Measurements from ENCODE around the gene MPO. TPM values are rescaled to one million over a fixed set of nuclear protein-coding genes. Genes with fewer than 3 reads are reported as not detected.

MPO gene
- polyA plus RNA-seq, 3 donors = 4.2 to 7.5 (median 6.0) TPM

DNA sequence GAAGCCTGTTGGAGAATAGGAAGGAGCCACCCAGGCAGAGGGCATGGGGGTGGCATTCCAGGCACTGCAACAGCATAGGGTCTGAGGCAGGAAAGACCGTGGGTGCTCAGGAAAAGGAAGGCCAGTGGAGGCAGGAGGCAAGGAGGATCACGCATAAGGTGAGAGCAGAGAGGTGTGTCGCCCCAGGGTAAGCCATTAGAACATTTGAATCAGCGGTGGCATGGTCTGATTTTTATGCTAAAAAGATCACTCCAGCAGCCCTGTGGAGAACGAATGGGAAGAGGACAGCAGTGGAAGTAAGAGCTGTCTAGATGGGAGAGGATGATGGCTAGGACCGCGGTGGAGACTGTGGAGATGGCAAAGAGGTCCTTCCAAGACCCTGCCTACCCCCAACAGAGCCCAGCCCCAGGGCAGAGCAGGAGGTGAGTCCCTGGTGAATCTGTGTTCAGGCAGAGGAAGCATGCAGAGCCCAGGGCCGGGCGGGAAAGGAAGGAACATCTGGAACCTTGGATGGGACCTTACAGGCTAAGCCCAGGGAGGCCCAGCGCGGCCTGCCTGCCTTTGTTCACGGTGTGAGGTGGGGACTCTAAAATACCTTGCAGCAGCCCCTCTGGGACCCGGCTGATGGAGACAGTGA is 34.5 kb downstream of the MPO start:
- Histone ChIP-seq H3K79me2 (ENCODE audit: insufficient read depth, low read length) (no peaks in the 10 kb centered on the region), H3K9ac (ENCODE audit: insufficient read depth, low read length, poor library complexity, severe bottlenecking) (no peak overlapping the region)
- H3K27ac Mint-ChIP-seq = peak overlapping the region in 1 of 7 donors; percentile 52

More for the DNA sequence above, 34.5 kb downstream of the MPO start:
- peaks cover 11 to 47% of the 10 kb centered on the region in 2 donors for H3K27me3 ChIP-seq (ENCODE audit: control insufficient read depth in 2 of 2, insufficient read depth in 2 of 2, low read length in 2 of 2)
- peaks cover 20% of the 10 kb centered on the region for H3K4me1 Mint-ChIP-seq
- no peaks in the 10 kb centered on the region for H4K20me1 ChIP-seq (ENCODE audit: insufficient read depth, low read length)
- 88% methylated on average over 10 of the region's 13 CpGs for WGBS (ENCODE audit: insufficient coverage)
- no peak overlapping the region for H3K4me2 ChIP-seq (replicated peaks; ENCODE audit: extremely low read depth, low read length, poor library complexity, severe bottlenecking)
- TF ChIP-seq CTCF (IDR thresholded peaks at IDR 0.05) = no peak
- H3K9me3 ChIP-seq (replicated peaks in 1 of 2; ENCODE audit: control insufficient read depth in 1 of 2, insufficient read depth in 1 of 2, low read length in 2 of 2) = no peaks in the 10 kb centered on the region
- DNase-seq = no peak
- H3K36me3 Mint-ChIP-seq = peaks cover 0 to 2% of the 10 kb centered on the region in 2 donors
- peaks cover 0 to 3% (median 0%) of the 10 kb centered on the region in 7 donors for H3K9me3 Mint-ChIP-seq
- peak overlapping the region in 1 of 2 donors; percentile 59 for H3K4me3 Mint-ChIP-seq
- H3K27me3 Mint-ChIP-seq (ENCODE audit: low read depth in 3 of 3) = peaks cover 53 to 80% (median 69%) of the 10 kb centered on the region in 3 donors
- peaks cover 19 to 26% of the 10 kb centered on the region in 2 donors for H3K4me1 ChIP-seq (ENCODE audit: control insufficient read depth in 1 of 2, insufficient read depth in 2 of 2, low read length in 2 of 2)
- no peaks in the 10 kb centered on the region for H3K36me3 ChIP-seq (replicated peaks in 1 of 2; ENCODE audit: control insufficient read depth in 1 of 2, insufficient read depth in 2 of 2, low read length in 2 of 2)
- H2AFZ ChIP-seq (ENCODE audit: insufficient read depth, low read depth, low read length, poor library complexity, severe bottlenecking) = no peak overlapping the region
- H3K4me3 ChIP-seq (replicated peaks in 1 of 3; ENCODE audit: low read depth in 2 of 3, low read length in 3 of 3) = no peak overlapping the region
- intact Hi-C loops (cut with micrococcal nuclease) = no loop called here
- no peak overlapping the region for H3K27ac ChIP-seq (ENCODE audit: low read depth in 1 of 2, low read length in 2 of 2)

Data from CD14-positive monocyte (primary cell).